Endodermal cell (in vitro differentiated cells): ENCODE results near the gene FAF1. TPM values are rescaled to one million over a fixed set of nuclear protein-coding genes. Genes with fewer than 3 reads are reported as not detected.

Experiments
- DNase-seq: peaks from one replicate; pipeline ENCODE4 v3.0.0-alpha.2; 2017
- H3K27ac ChIP-seq: 2 replicates; pipeline ENCODE4 v1.5.1; 2013; ENCODE audit warnings: mild to moderate bottlenecking, low read depth, low read length, moderate library complexity
- H3K27me3 ChIP-seq: 2 replicates; pipeline ENCODE4 v1.6.1; 2013; ENCODE audit warnings: mild to moderate bottlenecking, low read length, moderate library complexity; ENCODE audit not compliant: insufficient read depth, control insufficient read depth, poor library complexity, severe bottlenecking
- H3K36me3 ChIP-seq: 2 replicates; pipeline ENCODE4 v1.7.0; 2013; ENCODE audit warnings: mild to moderate bottlenecking, low read length, moderate library complexity; ENCODE audit not compliant: control insufficient read depth, insufficient read depth
- H3K4me1 ChIP-seq: one replicate; pipeline ENCODE4 v1.7.0; 2013; ENCODE audit warnings: low read length; ENCODE audit not compliant: control insufficient read depth, insufficient read depth
- H3K4me3 ChIP-seq: 2 replicates; pipeline ENCODE4 v1.5.1; 2013; ENCODE audit warnings: mild to moderate bottlenecking, low read length, moderate library complexity
- H3K9ac ChIP-seq: 2 replicates; pipeline ENCODE4 v1.6.1; 2013; ENCODE audit warnings: mild to moderate bottlenecking, low read length, moderate library complexity; ENCODE audit not compliant: poor library complexity, severe bottlenecking; ENCODE audit errors: extremely low read depth
- H3K9me3 ChIP-seq: 2 replicates; pipeline ENCODE4 v1.6.1; 2013; ENCODE audit warnings: mild to moderate bottlenecking, low read length, moderate library complexity; ENCODE audit not compliant: control insufficient read depth
- H3K27ac Mint-ChIP-seq: 2 replicates; pipeline ENCODE4 v1.8.0; 2020; ENCODE audit warnings: mixed read lengths
- H3K27me3 Mint-ChIP-seq: 2 replicates; pipeline ENCODE4 v1.8.0; 2021; ENCODE audit warnings: mild to moderate bottlenecking, mixed read lengths; ENCODE audit not compliant: insufficient read depth
- H3K36me3 Mint-ChIP-seq: 2 replicates; pipeline ENCODE4 v1.8.0; 2020; ENCODE audit warnings: low read depth, mixed read lengths
- H3K4me1 Mint-ChIP-seq: 2 replicates; pipeline ENCODE4 v1.8.0; 2020; ENCODE audit warnings: mixed read lengths
- H3K4me3 Mint-ChIP-seq: 2 replicates; pipeline ENCODE4 v1.8.0; 2020; ENCODE audit warnings: mild to moderate bottlenecking, moderate library complexity, mixed read lengths
- H3K9me3 Mint-ChIP-seq: 2 replicates; pipeline ENCODE4 v1.8.0; 2020; ENCODE audit warnings: mild to moderate bottlenecking, mixed read lengths
- WGBS, 2 experiments: methylation state at CpG; one replicate each; pipeline versions ENCODE4 v1.1.5 to v1.1.7; 2013; ENCODE audit warnings: missing lambda C conversion rate in 2 of 2, mixed read lengths in 1 of 2; ENCODE audit not compliant: insufficient coverage in 1 of 2, insufficient read length in 1 of 2; 5-methylcytosine and 5-hydroxymethylcytosine counted together
- total RNA-seq, 2 donors: library from RNA; stranded (reverse); fragmentation: NEBNext Ultra II Directional in 1 of 2; extraction: Animal tissue kit (Norgen Biotek cat#: 25700) in 1 of 2; gene quantifications; 2 replicates in 1 of 2; 3 replicates in 1 of 2; pipeline ENCODE4 v1.2.1, GENCODE V29; 2021
- TF ChIP-seq, protein P1 (sequence below): fragments of 200-600 bp; sonication (generic); conservative IDR thresholded peaks from 2 replicates; pipeline ENCODE4 v1.5.0; 2021; ENCODE audit warnings: antibody characterized with exemption, mild to moderate bottlenecking

The FAF1 gene
- total RNA-seq, 2 donors from 2014 or later = 76.4 to 94.4 TPM

DNA sequence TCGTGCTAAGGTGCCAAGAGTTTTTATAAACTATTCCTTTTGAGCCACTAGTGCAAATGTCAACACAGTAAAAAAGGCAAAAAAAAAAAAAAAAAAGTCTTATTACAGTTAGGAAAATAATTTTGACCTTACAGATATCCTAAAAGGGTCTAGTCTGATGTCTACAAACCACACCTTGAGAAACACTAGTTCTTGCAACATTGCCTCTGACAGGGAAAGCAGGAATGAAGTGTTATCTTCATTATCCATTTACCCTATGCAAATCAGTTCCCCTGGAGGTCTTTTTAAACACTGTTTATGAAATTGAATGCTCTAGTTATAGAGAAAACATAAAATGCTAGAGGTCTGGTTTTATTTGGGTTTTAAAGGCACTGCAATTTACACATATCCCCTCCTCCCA lies 421.6 kb downstream of the FAF1 start:
- H3K9ac ChIP-seq = no peak overlapping the region
- no peak overlapping the region for H3K27ac ChIP-seq
- H3K36me3 ChIP-seq = peaks cover 6% of the 10 kb centered on the region
- H3K9me3 ChIP-seq = no peaks in the 10 kb centered on the region
- no peaks in the 10 kb centered on the region for H3K4me1 ChIP-seq
- Mint-ChIP-seq H3K36me3 (no peaks in the 10 kb centered on the region), H3K4me1 (peaks cover 5% of the 10 kb centered on the region), H3K27me3 (no peaks in the 10 kb centered on the region), H3K27ac (no peak overlapping the region), H3K4me3 (no peak overlapping the region), H3K9me3 (no peaks in the 10 kb centered on the region)
- TF ChIP-seq, protein P1, sequence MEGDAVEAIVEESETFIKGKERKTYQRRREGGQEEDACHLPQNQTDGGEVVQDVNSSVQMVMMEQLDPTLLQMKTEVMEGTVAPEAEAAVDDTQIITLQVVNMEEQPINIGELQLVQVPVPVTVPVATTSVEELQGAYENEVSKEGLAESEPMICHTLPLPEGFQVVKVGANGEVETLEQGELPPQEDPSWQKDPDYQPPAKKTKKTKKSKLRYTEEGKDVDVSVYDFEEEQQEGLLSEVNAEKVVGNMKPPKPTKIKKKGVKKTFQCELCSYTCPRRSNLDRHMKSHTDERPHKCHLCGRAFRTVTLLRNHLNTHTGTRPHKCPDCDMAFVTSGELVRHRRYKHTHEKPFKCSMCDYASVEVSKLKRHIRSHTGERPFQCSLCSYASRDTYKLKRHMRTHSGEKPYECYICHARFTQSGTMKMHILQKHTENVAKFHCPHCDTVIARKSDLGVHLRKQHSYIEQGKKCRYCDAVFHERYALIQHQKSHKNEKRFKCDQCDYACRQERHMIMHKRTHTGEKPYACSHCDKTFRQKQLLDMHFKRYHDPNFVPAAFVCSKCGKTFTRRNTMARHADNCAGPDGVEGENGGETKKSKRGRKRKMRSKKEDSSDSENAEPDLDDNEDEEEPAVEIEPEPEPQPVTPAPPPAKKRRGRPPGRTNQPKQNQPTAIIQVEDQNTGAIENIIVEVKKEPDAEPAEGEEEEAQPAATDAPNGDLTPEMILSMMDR = no peak
- DNase-seq = no peak
- WGBS, 2 experiments = 100% methylated on average over 1 of the region's 1 CpG; no CpG with 5 or more reads in 1 of the 2 experiments
- no peaks in the 10 kb centered on the region for H3K27me3 ChIP-seq
- H3K4me3 ChIP-seq = no peak overlapping the region

DNA sequence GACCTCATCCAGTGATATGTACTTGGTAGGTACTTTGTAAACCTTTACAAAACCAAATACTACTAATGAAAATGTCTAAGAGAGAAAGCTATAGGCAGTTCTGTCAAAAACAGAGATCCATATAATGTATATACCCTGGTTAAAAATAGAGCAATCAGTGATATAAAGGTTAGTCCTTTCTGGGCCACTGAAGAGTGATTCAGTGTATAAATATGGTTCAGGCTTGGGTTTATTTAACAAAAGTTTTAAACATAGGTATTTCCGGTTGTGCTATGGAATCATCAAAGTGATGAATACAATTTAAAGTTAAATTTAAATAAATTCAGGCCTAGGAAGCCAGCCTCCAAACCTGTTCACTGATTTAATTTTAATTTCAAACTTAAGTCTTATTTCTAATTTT lies 428.5 kb downstream of the FAF1 start:
- H3K9me3 Mint-ChIP-seq = no peaks in the 10 kb centered on the region
- peaks cover 10% of the 10 kb centered on the region for H3K36me3 ChIP-seq
- no peak for DNase-seq
- peaks cover 6% of the 10 kb centered on the region for H3K36me3 Mint-ChIP-seq
- no peaks in the 10 kb centered on the region for H3K27me3 Mint-ChIP-seq
- H3K27ac ChIP-seq = no peak overlapping the region
- H3K4me3 ChIP-seq = no peak overlapping the region
- H3K27ac Mint-ChIP-seq = peak overlapping the region; percentile 87
- H3K4me1 Mint-ChIP-seq = peaks cover 27% of the 10 kb centered on the region
- H3K9ac ChIP-seq = peak overlapping the region; percentile 7
- no peaks in the 10 kb centered on the region for H3K9me3 ChIP-seq
- no peak overlapping the region for H3K4me3 Mint-ChIP-seq
- H3K27me3 ChIP-seq = no peaks in the 10 kb centered on the region
- WGBS, 2 experiments = 100% methylated on average over 1 of the region's 1 CpG; no CpG with 5 or more reads in 1 of the 2 experiments
- peaks cover 9% of the 10 kb centered on the region for H3K4me1 ChIP-seq
- TF ChIP-seq, protein P1 = no peak

DNA sequence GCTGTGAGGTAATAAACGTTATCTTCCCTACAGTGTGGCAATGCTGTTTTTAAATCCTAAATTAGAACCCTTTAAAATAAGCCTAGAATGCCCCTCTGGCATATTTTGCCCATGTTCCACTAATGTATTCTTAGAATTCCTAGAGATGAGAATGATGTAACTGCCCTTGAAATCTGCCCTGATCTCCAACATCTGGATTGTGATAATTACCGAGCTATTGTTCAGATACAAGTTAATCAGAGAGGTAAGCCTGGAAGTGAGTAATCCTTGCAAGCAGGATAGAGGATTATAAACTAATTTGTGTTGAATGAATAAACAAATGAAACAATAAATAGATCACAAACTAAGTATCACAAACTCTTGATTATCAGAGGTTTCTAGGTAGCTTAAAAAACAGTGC lies 429.0 kb downstream of the FAF1 start:
- H3K9me3 Mint-ChIP-seq = no peaks in the 10 kb centered on the region
- peak overlapping the region; percentile 7 for H3K9ac ChIP-seq
- H3K9me3 ChIP-seq = no peaks in the 10 kb centered on the region
- 70 to 72% methylated on average over 1 to 2 of the region's 2 CpGs for WGBS, 2 experiments
- H3K4me3 ChIP-seq = peak overlapping the region; percentile 2
- H3K4me3 Mint-ChIP-seq = no peak overlapping the region
- H3K27me3 ChIP-seq = no peaks in the 10 kb centered on the region
- no peak for DNase-seq
- peak overlapping the region; percentile 87 for H3K27ac Mint-ChIP-seq
- H3K4me1 Mint-ChIP-seq = peaks cover 27% of the 10 kb centered on the region
- TF ChIP-seq, protein P1 = no peak
- peaks cover 6% of the 10 kb centered on the region for H3K36me3 Mint-ChIP-seq
- peaks cover 10% of the 10 kb centered on the region for H3K36me3 ChIP-seq
- H3K27me3 Mint-ChIP-seq = no peaks in the 10 kb centered on the region
- H3K4me1 ChIP-seq = peaks cover 9% of the 10 kb centered on the region
- no peak overlapping the region for H3K27ac ChIP-seq
